ENCODE data around the gene SYTL3.
A peak's percentile ranks its signal among the peaks of the same experiment; 100 is the strongest.

Gene SYTL3

DNA sequence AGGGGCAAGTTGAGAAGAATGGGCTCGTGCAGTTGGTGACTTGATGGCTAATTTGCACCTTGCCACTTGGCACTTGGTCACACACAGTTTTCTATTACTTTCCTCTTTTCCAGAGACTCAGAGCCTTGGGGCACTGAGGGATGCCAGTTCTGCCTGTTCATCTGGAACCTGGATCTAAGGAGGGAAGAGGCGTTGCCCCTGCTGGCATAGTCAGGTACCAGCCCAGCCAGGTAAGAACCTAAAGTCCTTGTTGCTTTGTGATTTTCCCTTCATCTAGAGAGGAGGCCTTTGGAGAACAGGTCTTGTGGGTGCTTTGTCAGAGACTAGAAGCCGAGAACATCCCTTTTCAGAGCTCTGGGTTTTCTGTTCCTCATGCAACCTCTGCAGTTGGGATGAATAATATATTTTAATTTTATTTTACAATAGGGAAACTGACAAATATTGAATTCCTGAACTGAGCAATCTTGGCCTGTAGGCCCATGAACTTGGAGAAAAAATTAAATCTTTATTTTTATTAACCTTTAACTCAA lies 11.4 kb downstream of the SYTL3 start:
- in situ Hi-C loops (cut with MboI; ENCODE audit: low sequenced_read_pairs, unreplicated experiment), result no loop called here
- TF ChIP-seq, protein P1, sequence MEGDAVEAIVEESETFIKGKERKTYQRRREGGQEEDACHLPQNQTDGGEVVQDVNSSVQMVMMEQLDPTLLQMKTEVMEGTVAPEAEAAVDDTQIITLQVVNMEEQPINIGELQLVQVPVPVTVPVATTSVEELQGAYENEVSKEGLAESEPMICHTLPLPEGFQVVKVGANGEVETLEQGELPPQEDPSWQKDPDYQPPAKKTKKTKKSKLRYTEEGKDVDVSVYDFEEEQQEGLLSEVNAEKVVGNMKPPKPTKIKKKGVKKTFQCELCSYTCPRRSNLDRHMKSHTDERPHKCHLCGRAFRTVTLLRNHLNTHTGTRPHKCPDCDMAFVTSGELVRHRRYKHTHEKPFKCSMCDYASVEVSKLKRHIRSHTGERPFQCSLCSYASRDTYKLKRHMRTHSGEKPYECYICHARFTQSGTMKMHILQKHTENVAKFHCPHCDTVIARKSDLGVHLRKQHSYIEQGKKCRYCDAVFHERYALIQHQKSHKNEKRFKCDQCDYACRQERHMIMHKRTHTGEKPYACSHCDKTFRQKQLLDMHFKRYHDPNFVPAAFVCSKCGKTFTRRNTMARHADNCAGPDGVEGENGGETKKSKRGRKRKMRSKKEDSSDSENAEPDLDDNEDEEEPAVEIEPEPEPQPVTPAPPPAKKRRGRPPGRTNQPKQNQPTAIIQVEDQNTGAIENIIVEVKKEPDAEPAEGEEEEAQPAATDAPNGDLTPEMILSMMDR (IDR thresholded peaks at IDR 0.05; ENCODE audit: borderline replicate concordance, control extremely low read depth, extremely low read depth, insufficient read depth, missing control alignments), result no peak
- no peak for DNase-seq (ENCODE audit: low spot score)

GRCh38 chr6:158662607-158662953 lies 12.7 kb downstream of the SYTL3 start:
- in situ Hi-C loops (cut with MboI; ENCODE audit: low sequenced_read_pairs, unreplicated experiment), result no loop called here
- DNase-seq (ENCODE audit: low spot score), result no peak
- TF ChIP-seq, protein P1 (IDR thresholded peaks at IDR 0.05; ENCODE audit: borderline replicate concordance, control extremely low read depth, extremely low read depth, insufficient read depth, missing control alignments), result no peak

DNA sequence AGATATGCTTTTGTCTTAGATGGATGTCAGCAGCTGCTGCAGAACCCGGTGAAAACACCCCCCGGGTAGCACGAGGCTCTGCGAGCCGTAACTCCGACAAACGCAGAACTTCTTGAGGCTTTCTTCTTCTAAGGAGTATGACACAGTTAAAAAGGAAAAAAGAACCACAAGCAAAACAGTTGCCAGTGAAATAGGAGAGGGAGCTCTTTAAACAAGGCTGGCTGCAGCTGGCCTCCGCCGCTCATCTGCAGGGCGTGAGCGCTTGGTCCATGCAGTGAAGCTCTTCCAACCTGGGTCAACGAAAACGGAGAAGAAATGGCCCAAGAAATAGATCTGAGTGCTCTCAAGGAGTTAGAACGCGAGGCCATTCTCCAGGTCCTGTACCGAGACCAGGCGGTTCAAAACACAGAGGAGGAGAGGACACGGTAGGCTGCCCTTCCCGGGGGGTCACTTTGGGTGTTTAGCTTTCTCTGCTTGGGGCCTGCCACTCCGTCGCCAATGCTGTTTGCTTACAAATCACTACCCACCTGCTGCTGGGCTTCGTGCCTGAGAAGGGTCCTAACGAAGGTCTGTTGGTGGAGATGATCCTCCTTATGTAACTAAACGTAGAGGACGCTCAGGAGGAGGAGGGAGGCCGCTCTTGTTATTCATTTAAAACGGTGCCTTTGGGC lies 13.2 kb downstream of the SYTL3 start:
- in situ Hi-C loops (cut with MboI; ENCODE audit: low sequenced_read_pairs, unreplicated experiment), result no loop called here
- DNase-seq (ENCODE audit: low spot score), result no peak
- TF ChIP-seq, protein P1 (IDR thresholded peaks at IDR 0.05; ENCODE audit: borderline replicate concordance, control extremely low read depth, extremely low read depth, insufficient read depth, missing control alignments), result no peak

- in situ Hi-C loops (cut with MboI; ENCODE audit: low sequenced_read_pairs, unreplicated experiment), result no loop called here
- DNase-seq (ENCODE audit: low spot score), result no peak
- TF ChIP-seq, protein P1 (IDR thresholded peaks at IDR 0.05; ENCODE audit: borderline replicate concordance, control extremely low read depth, extremely low read depth, insufficient read depth, missing control alignments), result no peak
Observed at GRCh38 chr6:158663625-158664165, 13.8 kb downstream of the SYTL3 start.

GRCh38 chr6:158665332-158665731 lies 15.5 kb downstream of the SYTL3 start:
- DNase-seq (ENCODE audit: low spot score), result no peak
- in situ Hi-C loops (cut with MboI; ENCODE audit: low sequenced_read_pairs, unreplicated experiment), result no loop called here
- TF ChIP-seq, protein P1 (IDR thresholded peaks at IDR 0.05; ENCODE audit: borderline replicate concordance, control extremely low read depth, extremely low read depth, insufficient read depth, missing control alignments), result no peak

- peak; percentile 48 for DNase-seq (ENCODE audit: low spot score)
- in situ Hi-C loops (cut with MboI; ENCODE audit: low sequenced_read_pairs, unreplicated experiment), result no loop called here
- TF ChIP-seq, protein P1 (IDR thresholded peaks at IDR 0.05; ENCODE audit: borderline replicate concordance, control extremely low read depth, extremely low read depth, insufficient read depth, missing control alignments), result no peak
Observed at GRCh38 chr6:158666628-158667359, 16.9 kb downstream of the SYTL3 start.

All from GM13976 (cell line).